ENCODE measurements around the gene DYNC1H1. TPM values are rescaled to one million over a fixed set of nuclear protein-coding genes. Genes with fewer than 3 reads are reported as not detected.
"Not testable (repeated sequence)": the region's sequence is repeated elsewhere in the genome, so short reads cannot be mapped to it uniquely, and the experiment has no call there.

The DYNC1H1 gene
- total RNA-seq, 4 donors from 2014 or later = 386 to 531 (median 472) TPM

DNA sequence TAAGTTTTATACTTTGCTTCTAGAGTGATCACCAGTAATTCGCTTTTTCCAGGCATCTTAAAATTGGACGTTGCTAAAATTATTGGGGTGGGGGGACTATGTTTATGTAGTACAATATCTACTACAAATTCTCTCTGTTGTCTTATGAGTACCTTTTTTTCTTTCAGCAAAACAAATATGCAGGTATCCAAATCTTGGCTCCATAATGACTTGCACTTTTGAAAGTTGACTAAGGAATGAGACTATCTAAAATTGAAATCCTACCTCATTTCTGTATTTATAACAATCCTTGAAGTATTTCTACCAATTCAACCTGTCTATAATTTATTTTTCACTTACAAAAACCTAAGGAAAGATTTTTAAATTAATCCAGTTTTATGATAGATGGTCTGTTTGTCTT is 2.4 kb downstream of the DYNC1H1 start:
- Histone ChIP-seq H3K36me3 (peaks cover 0 to 8% (median 0%) of the 10 kb centered on the region in 3 donors), H3K9me3 (no peaks in the 10 kb centered on the region), H3K4me3 (no peak overlapping the region), H3K4me1 (peaks cover 0 to 48% (median 3%) of the 10 kb centered on the region in 4 donors), H3K27ac (no peak overlapping the region), H3K27me3 (no peaks in the 10 kb centered on the region)
- DNase-seq = no peak
- no peak for TF ChIP-seq POLR2A (IDR thresholded peaks at IDR 0.05)
- TF ChIP-seq, protein P1, sequence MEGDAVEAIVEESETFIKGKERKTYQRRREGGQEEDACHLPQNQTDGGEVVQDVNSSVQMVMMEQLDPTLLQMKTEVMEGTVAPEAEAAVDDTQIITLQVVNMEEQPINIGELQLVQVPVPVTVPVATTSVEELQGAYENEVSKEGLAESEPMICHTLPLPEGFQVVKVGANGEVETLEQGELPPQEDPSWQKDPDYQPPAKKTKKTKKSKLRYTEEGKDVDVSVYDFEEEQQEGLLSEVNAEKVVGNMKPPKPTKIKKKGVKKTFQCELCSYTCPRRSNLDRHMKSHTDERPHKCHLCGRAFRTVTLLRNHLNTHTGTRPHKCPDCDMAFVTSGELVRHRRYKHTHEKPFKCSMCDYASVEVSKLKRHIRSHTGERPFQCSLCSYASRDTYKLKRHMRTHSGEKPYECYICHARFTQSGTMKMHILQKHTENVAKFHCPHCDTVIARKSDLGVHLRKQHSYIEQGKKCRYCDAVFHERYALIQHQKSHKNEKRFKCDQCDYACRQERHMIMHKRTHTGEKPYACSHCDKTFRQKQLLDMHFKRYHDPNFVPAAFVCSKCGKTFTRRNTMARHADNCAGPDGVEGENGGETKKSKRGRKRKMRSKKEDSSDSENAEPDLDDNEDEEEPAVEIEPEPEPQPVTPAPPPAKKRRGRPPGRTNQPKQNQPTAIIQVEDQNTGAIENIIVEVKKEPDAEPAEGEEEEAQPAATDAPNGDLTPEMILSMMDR (IDR thresholded peaks at IDR 0.05) = no peak

DNA sequence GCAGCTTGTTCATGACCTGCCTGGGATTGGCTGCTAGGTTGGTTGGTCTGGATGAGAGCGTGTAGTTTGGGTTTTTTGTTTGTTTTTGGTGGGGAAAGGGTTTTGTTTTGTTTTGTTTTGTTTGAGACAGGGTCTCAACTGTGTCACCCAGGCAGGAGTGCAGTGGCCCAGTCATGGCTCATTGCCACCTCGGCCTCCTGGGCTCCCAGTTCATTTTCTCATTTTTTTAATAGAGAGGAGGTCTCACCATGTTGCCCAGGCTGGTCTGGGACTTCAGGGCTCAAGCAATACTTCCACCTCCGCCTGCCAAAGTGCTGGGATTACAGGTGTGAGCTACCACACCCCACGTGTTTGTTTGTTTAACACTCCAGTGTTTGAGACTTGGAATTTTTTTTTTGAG is 3.8 kb downstream of the DYNC1H1 start:
- Histone ChIP-seq H3K9me3 (no peaks in the 10 kb centered on the region), H3K4me3 (no peak overlapping the region), H3K27me3 (no peaks in the 10 kb centered on the region), H3K36me3 (peaks cover 0 to 8% (median 0%) of the 10 kb centered on the region in 3 donors), H3K4me1 (peaks cover 0 to 51% (median 4%) of the 10 kb centered on the region in 4 donors), H3K27ac (no peak overlapping the region)
- DNase-seq = no peak
- TF ChIP-seq, protein P1 (IDR thresholded peaks at IDR 0.05) = no peak

DNA sequence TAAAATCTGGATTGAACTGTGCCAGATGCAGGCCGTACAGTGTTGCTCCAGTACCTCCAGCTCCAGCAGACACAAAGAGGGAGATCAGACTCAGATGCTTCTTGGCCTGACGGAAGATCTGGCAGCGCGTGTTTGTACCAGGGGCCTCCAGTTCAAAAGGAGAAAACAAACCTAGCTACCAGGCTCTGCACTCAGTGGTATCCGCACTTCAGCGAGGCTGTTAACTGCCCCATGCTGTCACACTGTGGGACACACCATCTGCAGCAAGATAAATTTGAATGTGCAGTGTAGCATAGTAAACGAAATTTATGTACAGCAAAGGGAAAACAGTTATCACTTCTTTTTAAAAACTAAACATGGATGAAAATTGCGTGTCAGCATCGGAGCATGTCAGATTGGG is 5.1 kb downstream of the DYNC1H1 start:
- H3K36me3 ChIP-seq = peaks cover 0 to 8% (median 0%) of the 10 kb centered on the region in 3 donors
- no peak for DNase-seq
- no peak overlapping the region for H3K27ac ChIP-seq
- TF ChIP-seq, protein P1 (IDR thresholded peaks at IDR 0.05) = no peak
- no peak for TF ChIP-seq POLR2A (IDR thresholded peaks at IDR 0.05)
- peaks cover 0 to 48% (median 4%) of the 10 kb centered on the region in 4 donors for H3K4me1 ChIP-seq
- H3K27me3 ChIP-seq = no peaks in the 10 kb centered on the region
- H3K4me3 ChIP-seq = no peak overlapping the region
- H3K9me3 ChIP-seq = no peaks in the 10 kb centered on the region

DNA sequence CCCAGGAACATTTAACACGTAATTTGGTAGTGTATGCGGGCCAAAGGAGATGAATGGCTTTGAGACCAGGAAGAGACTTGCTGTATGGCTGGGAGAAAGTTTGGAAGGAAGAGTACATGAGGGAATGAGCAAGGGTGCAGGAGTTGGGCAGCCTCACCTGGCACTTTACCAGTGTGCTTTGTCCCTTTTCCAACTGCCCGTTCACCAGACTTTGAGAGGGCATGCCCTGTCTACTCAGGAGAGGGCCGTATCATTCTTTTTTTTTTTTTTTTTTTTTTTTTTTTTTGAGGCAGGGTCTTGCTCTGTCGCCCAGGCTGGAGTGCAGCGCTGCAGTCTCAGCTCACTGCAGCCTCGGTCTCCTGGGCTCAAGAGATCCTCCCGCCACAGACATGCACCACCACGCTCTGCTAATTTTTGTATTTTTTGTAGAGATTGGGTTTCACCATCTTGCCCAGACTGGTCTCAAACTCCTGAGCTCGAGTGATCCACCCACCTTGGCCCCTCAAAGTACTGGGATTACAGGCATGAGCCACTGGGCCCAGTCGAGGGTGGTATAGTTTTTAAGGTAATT is 6.5 kb downstream of the DYNC1H1 start:
- TF ChIP-seq POLR2A (IDR thresholded peaks at IDR 0.05) = no peak
- TF ChIP-seq, protein P1 (IDR thresholded peaks at IDR 0.05) = no peak
- no peaks in the 10 kb centered on the region for H3K9me3 ChIP-seq
- H3K4me1 ChIP-seq = peaks cover 0 to 43% (median 4%) of the 10 kb centered on the region in 4 donors
- peak overlapping the region in 2 of 4 donors; percentile 74 to 77 for H3K27ac ChIP-seq
- no peaks in the 10 kb centered on the region for H3K27me3 ChIP-seq
- DNase-seq = no peak
- peaks cover 0 to 13% (median 0%) of the 10 kb centered on the region in 3 donors for H3K36me3 ChIP-seq
- no peak overlapping the region for H3K4me3 ChIP-seq

DNA sequence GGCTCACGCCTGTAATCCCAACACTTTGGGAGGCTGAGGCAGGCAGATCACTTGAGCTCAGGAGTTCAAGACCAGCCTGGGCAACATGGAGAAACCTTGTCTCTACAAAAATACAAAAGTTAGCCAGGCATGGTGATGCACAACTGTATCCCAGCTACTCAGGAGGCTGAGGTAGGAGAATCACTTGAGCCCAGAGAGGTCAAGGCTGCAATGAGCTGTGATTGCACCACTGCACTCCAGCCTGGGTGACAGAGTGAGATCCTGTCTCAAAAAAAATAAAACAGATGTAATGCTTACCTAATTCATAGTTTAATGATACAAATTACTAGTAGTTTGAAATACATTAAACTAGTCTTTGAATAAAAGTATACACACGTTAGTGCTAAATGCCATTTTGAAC is 7.1 kb downstream of the DYNC1H1 start:
- H3K27me3 ChIP-seq, H3K9me3 ChIP-seq, H3K4me3 ChIP-seq, DNase-seq: not testable (repeated sequence)
- peak overlapping the region in 3 of 4 donors; percentile 42 to 77 (median 74) for H3K27ac ChIP-seq
- H3K4me1 ChIP-seq = peaks cover 0 to 37% (median 4%) of the 10 kb centered on the region in 4 donors
- H3K36me3 ChIP-seq = peaks cover 0 to 19% (median 0%) of the 10 kb centered on the region in 3 donors

DNA sequence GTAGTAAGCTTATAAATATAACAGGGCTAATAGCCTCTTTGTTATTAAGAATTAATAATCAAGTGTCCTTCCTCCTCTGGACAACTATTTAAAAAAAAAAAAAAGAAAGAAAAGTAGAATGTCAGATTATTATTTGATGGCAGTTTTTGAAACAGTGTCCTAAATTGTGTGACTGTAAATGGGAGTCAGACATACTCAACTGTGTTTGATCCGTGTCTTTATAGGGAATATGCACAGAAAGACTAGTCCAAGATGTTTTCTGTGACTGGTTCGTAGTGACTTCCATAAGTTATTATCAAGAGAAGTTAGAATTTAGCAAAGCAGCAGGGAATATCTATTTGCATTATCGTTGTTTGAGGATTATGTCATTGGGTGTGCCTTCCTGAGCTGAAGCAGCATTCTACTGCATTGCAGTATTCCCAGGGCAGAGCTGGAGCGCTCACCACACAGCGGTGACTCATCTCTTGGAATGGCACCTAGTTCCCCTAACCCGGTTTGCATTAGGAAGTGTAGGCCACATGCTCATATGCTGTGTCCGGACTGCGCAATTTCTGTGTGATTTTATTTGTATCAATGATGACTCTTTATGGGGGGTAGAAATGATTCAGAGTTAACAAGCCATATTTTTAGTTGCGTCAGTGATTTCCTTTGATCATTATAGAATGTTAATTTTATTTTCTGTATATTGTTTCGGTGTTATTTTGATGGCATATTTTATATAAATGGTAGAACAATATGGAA is 7.9 kb downstream of the DYNC1H1 start:
- Histone ChIP-seq H3K4me1 (peaks cover 0 to 31% (median 4%) of the 10 kb centered on the region in 4 donors), H3K36me3 (peaks cover 0 to 27% (median 0%) of the 10 kb centered on the region in 3 donors), H3K9me3 (no peaks in the 10 kb centered on the region), H3K27me3 (no peaks in the 10 kb centered on the region), H3K4me3 (no peak overlapping the region), H3K27ac (peak overlapping the region in 3 of 4 donors; percentile 42 to 77 (median 74))
- TF ChIP-seq, protein P1 (IDR thresholded peaks at IDR 0.05) = no peak
- peak in 1 of 2 donors; percentile 37 for TF ChIP-seq POLR2A (IDR thresholded peaks at IDR 0.05)
- DNase-seq = peak in 2 of 3 donors; percentile 69 to 91
